ENCODE measurements around the gene TMEM200A. TPM values are rescaled to one million over a fixed set of nuclear protein-coding genes. Genes with fewer than 3 reads are reported as not detected.

The TMEM200A gene
- total RNA-seq, 1 donor from 2014 or later = 12.8 TPM

DNA sequence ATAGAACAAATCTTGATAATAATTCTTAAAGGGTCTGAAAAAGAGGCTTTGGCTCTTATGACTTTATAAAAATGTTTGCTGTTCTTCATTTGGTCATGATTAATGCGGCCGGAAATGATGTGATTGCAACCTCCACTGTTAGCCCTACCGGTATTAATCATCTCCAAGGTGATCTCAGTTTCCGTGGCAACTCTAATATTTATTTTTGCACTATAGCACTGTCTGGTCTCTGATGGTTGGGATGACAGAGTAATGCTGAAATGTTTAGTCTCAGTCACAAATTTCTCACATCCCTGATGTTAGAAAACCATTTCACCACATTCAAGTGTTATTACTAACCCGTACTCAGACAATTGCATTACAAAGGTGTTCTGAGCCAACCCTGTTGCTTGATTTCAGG lies 87.4 kb downstream of the TMEM200A start:
- TF ChIP-seq EZH2 (IDR thresholded peaks at IDR 0.05) = no peak
- TF ChIP-seq EZH2phosphoT487 (IDR thresholded peaks at IDR 0.05) = no peak
- TF ChIP-seq, protein P1, sequence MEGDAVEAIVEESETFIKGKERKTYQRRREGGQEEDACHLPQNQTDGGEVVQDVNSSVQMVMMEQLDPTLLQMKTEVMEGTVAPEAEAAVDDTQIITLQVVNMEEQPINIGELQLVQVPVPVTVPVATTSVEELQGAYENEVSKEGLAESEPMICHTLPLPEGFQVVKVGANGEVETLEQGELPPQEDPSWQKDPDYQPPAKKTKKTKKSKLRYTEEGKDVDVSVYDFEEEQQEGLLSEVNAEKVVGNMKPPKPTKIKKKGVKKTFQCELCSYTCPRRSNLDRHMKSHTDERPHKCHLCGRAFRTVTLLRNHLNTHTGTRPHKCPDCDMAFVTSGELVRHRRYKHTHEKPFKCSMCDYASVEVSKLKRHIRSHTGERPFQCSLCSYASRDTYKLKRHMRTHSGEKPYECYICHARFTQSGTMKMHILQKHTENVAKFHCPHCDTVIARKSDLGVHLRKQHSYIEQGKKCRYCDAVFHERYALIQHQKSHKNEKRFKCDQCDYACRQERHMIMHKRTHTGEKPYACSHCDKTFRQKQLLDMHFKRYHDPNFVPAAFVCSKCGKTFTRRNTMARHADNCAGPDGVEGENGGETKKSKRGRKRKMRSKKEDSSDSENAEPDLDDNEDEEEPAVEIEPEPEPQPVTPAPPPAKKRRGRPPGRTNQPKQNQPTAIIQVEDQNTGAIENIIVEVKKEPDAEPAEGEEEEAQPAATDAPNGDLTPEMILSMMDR (IDR thresholded peaks at IDR 0.05) = no peak
- Histone ChIP-seq H3K4me2 (no peak overlapping the region), H3F3A (ENCODE audit: low read depth) (no peaks in the 10 kb centered on the region), H3K27me3 (no peaks in the 10 kb centered on the region), H3K36me3 (no peaks in the 10 kb centered on the region), H3K79me2 (ENCODE audit: low read depth) (no peaks in the 10 kb centered on the region), H3K4me3 (no peak overlapping the region), H2AFZ (replicated peaks) (no peak overlapping the region), H3K9me3 (ENCODE audit: low read depth) (no peaks in the 10 kb centered on the region), H3K27ac (no peak overlapping the region), H4K20me1 (ENCODE audit: low read depth) (no peaks in the 10 kb centered on the region), H3K9ac (no peak overlapping the region), H3K4me1 (no peaks in the 10 kb centered on the region)
- no peaks in the 10 kb centered on the region for H3K36me3 Mint-ChIP-seq
- no peaks in the 10 kb centered on the region for H3K9me3 Mint-ChIP-seq
- no peak overlapping the region for H3K4me3 Mint-ChIP-seq
- peaks cover 3% of the 10 kb centered on the region for H3K4me1 Mint-ChIP-seq
- H3K27ac Mint-ChIP-seq = no peak overlapping the region
- DNase-seq (ENCODE audit: low spot score) = no peak
- no peaks in the 10 kb centered on the region for H3K27me3 Mint-ChIP-seq (ENCODE audit: insufficient read depth, low read depth)

DNA sequence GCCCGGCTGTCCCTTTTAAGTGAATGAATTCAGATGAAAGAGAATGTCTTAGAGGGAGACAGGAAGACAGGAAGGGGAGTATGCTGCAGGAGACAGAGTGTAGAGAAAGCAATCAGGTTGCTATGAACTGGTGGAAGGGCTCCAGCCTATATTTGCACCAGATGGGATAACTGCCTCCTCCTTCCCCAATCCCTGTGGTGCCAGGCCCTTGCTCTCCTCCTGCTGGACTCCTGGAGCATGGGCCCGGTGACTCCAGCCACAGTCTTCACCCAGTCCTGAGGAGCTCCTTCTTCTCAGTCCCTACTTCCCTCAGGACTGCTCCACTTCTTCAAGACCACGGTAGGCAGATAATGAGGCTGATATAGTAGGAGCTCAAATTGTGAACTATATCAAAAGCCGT lies 91.8 kb downstream of the TMEM200A start:
- H3K9me3 Mint-ChIP-seq = no peaks in the 10 kb centered on the region
- DNase-seq (ENCODE audit: low spot score) = no peak
- TF ChIP-seq EZH2phosphoT487 (IDR thresholded peaks at IDR 0.05) (no peak), EZH2 (IDR thresholded peaks at IDR 0.05) (no peak)
- TF ChIP-seq, protein P1 (IDR thresholded peaks at IDR 0.05) = no peak
- Histone ChIP-seq H3F3A (ENCODE audit: low read depth) (no peaks in the 10 kb centered on the region), H3K4me2 (no peak overlapping the region), H3K27me3 (no peaks in the 10 kb centered on the region), H3K4me1 (no peaks in the 10 kb centered on the region), H3K27ac (no peak overlapping the region), H3K9me3 (ENCODE audit: low read depth) (no peaks in the 10 kb centered on the region), H2AFZ (replicated peaks) (no peak overlapping the region), H3K79me2 (ENCODE audit: low read depth) (no peaks in the 10 kb centered on the region), H3K9ac (no peak overlapping the region), H3K36me3 (no peaks in the 10 kb centered on the region), H4K20me1 (ENCODE audit: low read depth) (no peaks in the 10 kb centered on the region), H3K4me3 (no peak overlapping the region)
- H3K36me3 Mint-ChIP-seq = no peaks in the 10 kb centered on the region
- H3K4me1 Mint-ChIP-seq = peaks cover 3% of the 10 kb centered on the region
- no peak overlapping the region for H3K4me3 Mint-ChIP-seq
- peaks cover 2% of the 10 kb centered on the region for H3K27me3 Mint-ChIP-seq (ENCODE audit: insufficient read depth, low read depth)
- no peak overlapping the region for H3K27ac Mint-ChIP-seq

DNA sequence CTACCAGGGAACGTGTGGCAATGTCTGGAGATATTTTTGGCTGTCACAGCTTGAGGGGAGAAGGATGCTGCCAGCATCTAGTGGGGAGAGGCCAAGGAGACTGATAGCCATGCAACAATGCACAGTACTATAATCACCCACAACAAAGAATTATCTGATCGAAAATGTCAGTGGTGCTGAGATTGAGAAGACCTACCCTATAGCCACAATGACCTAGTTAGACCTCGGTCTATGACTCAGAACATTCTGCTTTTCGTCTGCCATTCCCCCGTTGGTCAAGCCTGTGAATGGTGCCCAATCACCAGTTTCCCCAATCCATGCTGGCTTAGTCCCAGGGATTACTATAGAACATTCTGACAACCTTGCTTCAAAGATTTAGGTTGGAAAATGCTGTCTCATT lies 93.5 kb downstream of the TMEM200A start:
- DNase-seq (ENCODE audit: low spot score) = no peak
- Histone ChIP-seq H3F3A (ENCODE audit: low read depth) (no peaks in the 10 kb centered on the region), H3K4me2 (no peak overlapping the region), H2AFZ (replicated peaks) (no peak overlapping the region), H3K9ac (no peak overlapping the region), H3K9me3 (ENCODE audit: low read depth) (no peaks in the 10 kb centered on the region), H3K27me3 (no peaks in the 10 kb centered on the region), H3K4me1 (no peaks in the 10 kb centered on the region), H3K36me3 (no peaks in the 10 kb centered on the region), H3K4me3 (no peak overlapping the region), H3K27ac (no peak overlapping the region), H3K79me2 (ENCODE audit: low read depth) (no peaks in the 10 kb centered on the region), H4K20me1 (ENCODE audit: low read depth) (no peaks in the 10 kb centered on the region)
- peaks cover 2% of the 10 kb centered on the region for H3K27me3 Mint-ChIP-seq (ENCODE audit: insufficient read depth, low read depth)
- H3K36me3 Mint-ChIP-seq = no peaks in the 10 kb centered on the region
- H3K27ac Mint-ChIP-seq = no peak overlapping the region
- TF ChIP-seq, protein P1 (IDR thresholded peaks at IDR 0.05) = no peak
- TF ChIP-seq EZH2 (IDR thresholded peaks at IDR 0.05) = no peak
- no peak for TF ChIP-seq EZH2phosphoT487 (IDR thresholded peaks at IDR 0.05)
- H3K9me3 Mint-ChIP-seq = no peaks in the 10 kb centered on the region
- peaks cover 3% of the 10 kb centered on the region for H3K4me1 Mint-ChIP-seq
- H3K4me3 Mint-ChIP-seq = no peak overlapping the region
